IPS DF 6.9 (cell line): ENCODE measurements around the gene ZC3H18.
"Not testable (repeated sequence)": the region's sequence is repeated elsewhere in the genome, so short reads cannot be mapped to it uniquely, and the experiment has no call there.

Experiments used
- DNase-seq: peaks from one replicate; pipeline ENCODE4 v3.0.0-alpha.2; 2013; ENCODE audit warnings: low read depth, low spot score
- H3K27ac ChIP-seq: one replicate; pipeline ENCODE4 v1.5.1; 2013; ENCODE audit warnings: low read length, control low read depth
- H3K27me3 ChIP-seq: 2 replicates; pipeline ENCODE4 v1.6.1; 2013; ENCODE audit warnings: mild to moderate bottlenecking, low read length; ENCODE audit not compliant: control insufficient read depth, insufficient read depth
- H3K36me3 ChIP-seq: 2 replicates; pipeline ENCODE4 v1.6.1; 2013; ENCODE audit warnings: low read length; ENCODE audit not compliant: control insufficient read depth, insufficient read depth
- H3K4me1 ChIP-seq: 2 replicates; pipeline ENCODE4 v1.6.1; 2013; ENCODE audit warnings: low read length; ENCODE audit not compliant: control insufficient read depth, insufficient read depth
- H3K4me3 ChIP-seq: 2 replicates; pipeline ENCODE4 v1.5.1; 2013; ENCODE audit warnings: mild to moderate bottlenecking, low read length
- H3K9me3 ChIP-seq: 2 replicates; pipeline ENCODE4 v1.6.1; 2013; ENCODE audit warnings: low read length, inconsistent platforms; ENCODE audit not compliant: control insufficient read depth, insufficient read depth
- WGBS: extraction: QIAGEN DNeasy Blood & Tissue Kit; methylation state at CpG from one replicate; pipeline ENCODE4 v1.1.7; 2013; ENCODE audit warnings: mixed read lengths, missing lambda C conversion rate; ENCODE audit not compliant: insufficient read length, insufficient coverage; 5-methylcytosine and 5-hydroxymethylcytosine counted together

ZC3H18 gene

DNA sequence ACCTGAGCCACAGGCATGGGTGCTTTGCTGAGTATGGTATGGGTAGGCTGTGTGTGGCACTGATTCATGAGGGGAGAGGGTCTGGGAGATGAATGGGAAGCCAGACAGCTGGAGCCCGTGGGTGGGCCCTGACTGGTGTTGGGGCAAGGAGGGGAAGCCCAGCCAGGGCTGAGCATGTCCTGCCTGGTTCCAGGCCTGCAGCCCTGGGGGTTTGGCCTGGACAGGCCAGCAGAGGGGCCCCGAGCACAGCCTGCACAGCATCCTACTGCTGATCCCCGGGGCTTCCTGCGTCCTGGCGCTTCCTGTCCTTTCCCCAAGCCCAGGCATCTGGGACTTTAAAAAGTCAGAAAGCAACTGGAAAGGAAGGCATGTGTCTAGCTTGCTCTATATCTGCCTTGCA, 97.3 kb downstream of the ZC3H18 start:
- Histone ChIP-seq H3K27me3 (no peaks in the 10 kb centered on the region), H3K27ac (no peak overlapping the region), H3K9me3 (no peaks in the 10 kb centered on the region), H3K4me3 (no peak overlapping the region; the same call in 1 of the 2 replicates), H3K4me1 (no peaks in the 10 kb centered on the region), H3K36me3 (no peaks in the 10 kb centered on the region)
- no CpG with 5 or more reads among the region's 5 CpGs for WGBS
- DNase-seq, result no peak

DNA sequence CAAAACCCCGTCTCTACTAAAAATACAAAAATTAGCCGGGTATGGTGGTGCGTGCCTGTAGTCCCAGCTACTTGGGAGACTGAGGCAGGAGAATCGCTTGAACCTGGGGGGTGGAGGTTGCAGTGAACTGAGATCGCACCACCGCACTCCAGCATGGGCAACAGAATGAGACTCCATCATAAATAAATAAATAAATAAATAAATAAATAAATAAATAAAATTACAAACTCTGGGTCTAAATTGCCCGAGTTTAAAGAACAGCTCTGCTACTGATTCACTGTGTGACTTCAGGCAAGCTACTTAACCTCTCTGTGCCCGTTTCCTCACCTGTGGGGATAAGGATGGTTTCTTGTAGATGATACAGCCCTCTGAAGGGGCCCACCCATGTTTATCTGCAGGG, 99.3 kb downstream of the ZC3H18 start:
- H3K9me3 ChIP-seq, H3K27ac ChIP-seq, H3K4me3 ChIP-seq, DNase-seq, H3K36me3 ChIP-seq, H3K4me1 ChIP-seq, H3K27me3 ChIP-seq: not testable (repeated sequence)
- WGBS, result no CpG with 5 or more reads among the region's 8 CpGs

DNA sequence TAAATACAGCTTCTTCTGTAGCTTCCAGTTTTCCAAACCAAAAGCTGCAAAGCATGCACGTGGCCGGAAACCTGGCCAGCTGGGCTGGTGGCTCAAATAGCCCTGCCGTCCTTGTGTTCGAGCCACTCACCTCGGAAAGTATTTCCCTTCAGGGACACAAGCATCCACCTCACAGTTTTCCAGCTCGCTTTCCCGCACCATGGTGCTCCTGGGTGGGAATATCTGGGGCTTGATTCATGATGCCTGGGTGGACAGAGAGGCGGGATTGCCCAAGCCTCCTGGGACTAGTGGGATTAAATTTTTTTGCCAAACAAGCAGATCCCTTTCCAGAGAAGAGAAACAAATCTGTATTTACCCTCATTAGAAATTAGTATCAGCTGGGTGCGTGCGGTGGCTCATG, 99.8 kb downstream of the ZC3H18 start:
- Histone ChIP-seq H3K4me3 (no peak overlapping the region), H3K9me3 (no peaks in the 10 kb centered on the region), H3K27ac (no peak overlapping the region), H3K36me3 (no peaks in the 10 kb centered on the region), H3K4me1 (no peaks in the 10 kb centered on the region), H3K27me3 (no peaks in the 10 kb centered on the region)
- no CpG with 5 or more reads among the region's 10 CpGs for WGBS
- DNase-seq, result no peak

- no CpG with 5 or more reads among the region's 23 CpGs for WGBS
- Histone ChIP-seq H3K4me3 (no peak overlapping the region), H3K36me3 (peaks cover 3% of the 10 kb centered on the region; the same call in 1 of the 2 replicates)
These were observed 101.6 kb downstream of the ZC3H18 start for GRCh38 chr16:88671806-88672205.

DNA sequence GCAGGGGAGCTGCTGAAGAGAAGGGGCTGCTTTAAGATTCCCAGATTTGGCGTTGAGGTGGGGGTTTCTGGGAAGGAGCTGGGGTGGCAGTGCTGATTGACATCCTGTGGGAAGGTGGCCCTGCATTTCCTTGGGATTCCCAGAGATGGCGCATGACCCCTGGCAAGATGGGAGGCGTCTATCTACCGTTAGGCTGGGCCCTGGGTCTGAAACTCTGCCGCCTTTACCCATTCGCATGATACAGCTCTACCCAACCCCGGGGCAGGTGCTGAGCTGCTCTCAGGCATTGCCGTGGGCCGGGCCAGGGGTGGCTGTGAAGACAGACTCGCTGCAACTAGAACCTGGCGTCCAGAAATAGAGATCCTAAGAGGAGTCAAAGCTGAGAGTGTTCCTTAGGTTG, 102.6 kb downstream of the ZC3H18 start:
- Histone ChIP-seq H3K27ac (no peak overlapping the region), H3K36me3 (peaks cover 3% of the 10 kb centered on the region; the same call in 1 of the 2 replicates), H3K4me3 (no peak overlapping the region), H3K4me1 (no peaks in the 10 kb centered on the region), H3K27me3 (no peaks in the 10 kb centered on the region), H3K9me3 (no peaks in the 10 kb centered on the region)
- WGBS, result no CpG with 5 or more reads among the region's 11 CpGs
- no peak for DNase-seq

More at GRCh38 chr16:88671806-88672205, 101.6 kb downstream of the ZC3H18 start:
- no peaks in the 10 kb centered on the region for H3K27me3 ChIP-seq
- H3K27ac ChIP-seq, result no peak overlapping the region
- DNase-seq, result no peak
- H3K9me3 ChIP-seq, result no peaks in the 10 kb centered on the region
- no peaks in the 10 kb centered on the region for H3K4me1 ChIP-seq

- no peaks in the 10 kb centered on the region for H3K27me3 ChIP-seq
- no peak overlapping the region for H3K27ac ChIP-seq
- no peaks in the 10 kb centered on the region for H3K9me3 ChIP-seq
- DNase-seq, result no peak
- no peak overlapping the region for H3K4me3 ChIP-seq
- no peaks in the 10 kb centered on the region for H3K4me1 ChIP-seq
- H3K36me3 ChIP-seq, result peaks cover 3% of the 10 kb centered on the region; the same call in 1 of the 2 replicates
- no CpG with 5 or more reads among the region's 19 CpGs for WGBS
These were observed 103.6 kb downstream of the ZC3H18 start for GRCh38 chr16:88673716-88674379.

DNA sequence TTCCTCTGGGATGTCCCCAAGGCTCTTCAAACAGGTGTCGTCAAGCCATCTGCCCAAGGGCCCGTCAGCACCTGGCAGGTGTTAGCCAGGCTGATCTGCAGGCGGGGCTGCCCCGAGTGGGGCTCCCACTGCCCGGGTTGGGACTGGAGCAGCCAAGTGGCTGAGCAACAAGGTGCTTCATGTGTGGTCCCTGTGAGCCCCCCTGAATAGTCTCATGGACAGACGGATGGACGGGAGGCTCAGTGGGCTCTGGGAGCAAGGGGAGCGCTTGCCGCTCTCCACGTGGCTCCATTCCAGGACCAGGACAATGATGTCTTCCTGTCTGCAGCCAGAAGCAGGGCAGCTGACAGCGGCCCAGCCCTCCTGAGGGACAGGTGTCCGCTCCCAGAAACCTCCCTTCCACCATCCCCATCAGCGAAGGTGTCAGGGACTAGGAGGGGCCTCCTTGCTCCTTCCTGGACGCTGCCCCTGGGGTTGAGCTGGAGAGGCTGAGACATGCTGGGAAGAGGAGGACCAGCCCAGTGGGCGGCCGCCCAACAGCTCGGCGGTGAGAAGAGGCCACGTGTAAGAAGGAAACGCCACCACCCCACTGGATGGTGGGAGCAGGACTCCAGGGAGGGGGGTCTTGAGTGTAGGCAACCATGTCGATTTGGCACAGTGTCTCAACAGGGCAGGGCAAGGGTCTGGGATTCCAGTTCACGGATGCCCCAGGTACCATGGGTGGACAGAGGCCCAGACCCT, 106.5 kb downstream of the ZC3H18 start:
- Histone ChIP-seq H3K27ac (no peak overlapping the region), H3K27me3 (no peaks in the 10 kb centered on the region), H3K4me3 (no peak overlapping the region), H3K4me1 (no peaks in the 10 kb centered on the region), H3K9me3 (no peaks in the 10 kb centered on the region), H3K36me3 (peaks cover 3% of the 10 kb centered on the region; the same call in 1 of the 2 replicates)
- no CpG with 5 or more reads among the region's 22 CpGs for WGBS
- no peak for DNase-seq

DNA sequence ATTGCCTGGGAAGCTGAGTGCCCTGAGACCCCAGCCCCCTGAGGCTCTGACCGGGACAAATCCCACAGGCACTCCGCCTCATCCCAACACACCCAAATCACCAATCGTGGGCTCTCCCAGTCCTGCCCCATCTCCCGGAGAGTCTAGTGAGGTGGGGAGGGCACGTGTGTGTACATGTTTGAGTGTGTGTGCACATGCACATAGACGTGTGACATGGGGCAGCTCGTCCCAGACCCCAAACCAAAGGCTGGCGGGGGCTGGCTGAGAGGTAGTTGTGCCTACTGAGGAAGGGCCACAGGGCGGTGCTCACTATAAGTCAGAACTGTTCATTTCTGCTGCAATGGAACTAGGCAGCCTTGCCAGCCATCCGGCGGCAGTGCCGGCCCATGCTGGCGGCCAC, 107.5 kb downstream of the ZC3H18 start:
- Histone ChIP-seq H3K9me3 (no peaks in the 10 kb centered on the region), H3K27ac (no peak overlapping the region), H3K4me3 (no peak overlapping the region), H3K27me3 (no peaks in the 10 kb centered on the region), H3K4me1 (no peaks in the 10 kb centered on the region), H3K36me3 (peaks cover 3% of the 10 kb centered on the region; the same call in 1 of the 2 replicates)
- WGBS, result no CpG with 5 or more reads among the region's 13 CpGs
- no peak for DNase-seq

DNA sequence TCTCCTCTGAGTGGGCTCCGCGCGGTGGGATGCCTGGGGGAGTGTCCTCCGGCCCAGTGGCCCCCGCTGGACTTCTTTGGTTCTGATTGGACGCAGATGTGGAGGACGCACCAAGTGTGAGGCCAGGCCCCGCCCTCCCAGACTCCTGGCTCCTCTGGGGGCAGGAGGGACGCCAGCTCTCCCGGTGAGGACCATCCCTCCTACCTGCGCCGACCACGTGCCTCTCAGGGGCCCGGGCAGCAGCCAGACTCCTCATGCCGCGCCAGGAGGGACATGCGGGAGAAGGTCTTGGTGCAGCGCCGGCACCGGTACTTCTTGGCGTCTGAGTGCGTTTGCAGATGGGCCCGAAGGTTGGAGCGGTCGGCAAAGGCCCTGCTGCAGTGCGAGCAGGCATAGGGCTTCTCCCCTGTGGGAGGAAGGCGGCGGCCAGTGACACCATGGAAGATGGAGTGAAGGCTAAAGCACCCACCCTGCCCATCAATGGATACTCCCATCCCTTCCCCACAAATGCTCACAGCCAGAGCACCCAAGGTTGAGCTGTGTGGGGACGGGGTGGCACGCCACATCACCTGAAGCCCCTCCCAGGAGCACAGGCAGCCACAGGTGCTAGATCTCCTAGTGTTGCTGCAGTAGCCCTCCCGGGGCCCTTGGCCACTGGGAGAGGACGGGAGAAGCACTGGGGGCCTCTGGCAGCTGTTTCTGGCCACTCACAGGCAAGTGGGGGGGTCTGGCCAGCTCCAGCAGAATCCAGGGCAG, 108.2 kb downstream of the ZC3H18 start:
- DNase-seq, result no peak
- H3K27me3 ChIP-seq, result no peaks in the 10 kb centered on the region
- no peaks in the 10 kb centered on the region for H3K9me3 ChIP-seq
- no peak overlapping the region for H3K27ac ChIP-seq
- no peaks in the 10 kb centered on the region for H3K4me1 ChIP-seq
- H3K4me3 ChIP-seq, result no peak overlapping the region
- no CpG with 5 or more reads among the region's 32 CpGs for WGBS
- peaks cover 3% of the 10 kb centered on the region; the same call in 1 of the 2 replicates for H3K36me3 ChIP-seq

- Histone ChIP-seq H3K27me3 (no peaks in the 10 kb centered on the region), H3K36me3 (peaks cover 3% of the 10 kb centered on the region; the same call in 1 of the 2 replicates), H3K4me1 (no peaks in the 10 kb centered on the region), H3K4me3 (no peak overlapping the region), H3K9me3 (no peaks in the 10 kb centered on the region), H3K27ac (no peak overlapping the region)
- WGBS, result no CpG with 5 or more reads among the region's 5 CpGs
- no peak for DNase-seq
These were observed 110.4 kb downstream of the ZC3H18 start for GRCh38 chr16:88680554-88681083.
